Loucy (cell line): ENCODE results near the gene CACNA1S.

Experiments used
- H2AFZ ChIP-seq: fragments of 200-600 bp; sonication (generic); 2 replicates; pipeline ENCODE4 v1.6.0; 2016; ENCODE audit warnings: antibody characterized with exemption, mild to moderate bottlenecking, low read length, moderate library complexity
- H3F3A ChIP-seq: fragments of 200-600 bp; 2 replicates; pipeline ENCODE4 v1.6.0; 2016; ENCODE audit warnings: antibody characterized with exemption, low read depth, mild to moderate bottlenecking
- H3K27me3 ChIP-seq: fragments of 200-600 bp; sonication (generic); 2 replicates; pipeline ENCODE4 v1.6.1; 2014; ENCODE audit warnings: low read length, mild to moderate bottlenecking; ENCODE audit not compliant: insufficient read depth, poor library complexity, severe bottlenecking
- H3K36me3 ChIP-seq: fragments of 200-600 bp; sonication (generic); 2 replicates; pipeline ENCODE4 v1.6.1; 2016; ENCODE audit warnings: low read length; ENCODE audit not compliant: insufficient read depth
- H3K4me1 ChIP-seq: fragments of 200-600 bp; sonication (generic); 2 replicates; pipeline ENCODE4 v1.5.1; 2014; ENCODE audit warnings: low read length, mild to moderate bottlenecking; ENCODE audit not compliant: insufficient read depth, poor library complexity, severe bottlenecking
- H3K4me2 ChIP-seq: fragments of 200-600 bp; sonication (generic); 2 replicates; pipeline ENCODE4 v1.6.0; 2014; ENCODE audit warnings: antibody characterized with exemption, low read length, low read depth, mild to moderate bottlenecking; ENCODE audit not compliant: poor library complexity, severe bottlenecking
- H3K4me3 ChIP-seq: fragments of 200-600 bp; sonication (generic); 2 replicates; pipeline ENCODE4 v1.5.1; 2014; ENCODE audit warnings: low read length, mild to moderate bottlenecking, mixed read lengths; ENCODE audit not compliant: poor library complexity, severe bottlenecking
- H3K79me2 ChIP-seq: fragments of 200-600 bp; sonication (generic); 2 replicates; pipeline ENCODE4 v1.6.1; 2014; ENCODE audit warnings: low read length; ENCODE audit not compliant: insufficient read depth
- H3K9ac ChIP-seq: fragments of 200-600 bp; sonication (generic); 2 replicates; pipeline ENCODE4 v1.6.0; 2014; ENCODE audit warnings: mild to moderate bottlenecking, low read depth, low read length, moderate library complexity; ENCODE audit not compliant: poor library complexity, severe bottlenecking
- H3K9me2 ChIP-seq: fragments of 200-600 bp; sonication (generic); replicated peaks from 2 replicates; pipeline ENCODE4 v1.6.1; 2016; ENCODE audit warnings: low read depth, low read length, mixed read lengths
- H3K9me3 ChIP-seq: fragments of 200-600 bp; sonication (generic); 2 replicates; pipeline ENCODE4 v1.6.1; 2014; ENCODE audit warnings: mild to moderate bottlenecking, antibody characterized with exemption, low read length, low read depth; ENCODE audit not compliant: insufficient read depth
- H4K20me1 ChIP-seq: fragments of 200-600 bp; sonication (generic); 2 replicates; pipeline ENCODE4 v1.6.0; 2014; ENCODE audit warnings: antibody characterized with exemption, low read length, mild to moderate bottlenecking; ENCODE audit not compliant: insufficient read depth, poor library complexity, severe bottlenecking
- EZH2phosphoT487 ChIP-seq: fragments of 200-600 bp; IDR thresholded peaks from 2 replicates; pipeline ENCODE4 v1.6.1; 2018; ENCODE audit warnings: antibody characterized with exemption, mild to moderate bottlenecking, moderate library complexity, borderline replicate concordance
- TF ChIP-seq, protein P1 (sequence below): fragments of 200-600 bp; sonication (generic); conservative IDR thresholded peaks from 2 replicates; pipeline ENCODE4 v1.5.1; 2014; ENCODE audit warnings: mild to moderate bottlenecking, antibody characterized with exemption, low read length

Gene CACNA1S

DNA sequence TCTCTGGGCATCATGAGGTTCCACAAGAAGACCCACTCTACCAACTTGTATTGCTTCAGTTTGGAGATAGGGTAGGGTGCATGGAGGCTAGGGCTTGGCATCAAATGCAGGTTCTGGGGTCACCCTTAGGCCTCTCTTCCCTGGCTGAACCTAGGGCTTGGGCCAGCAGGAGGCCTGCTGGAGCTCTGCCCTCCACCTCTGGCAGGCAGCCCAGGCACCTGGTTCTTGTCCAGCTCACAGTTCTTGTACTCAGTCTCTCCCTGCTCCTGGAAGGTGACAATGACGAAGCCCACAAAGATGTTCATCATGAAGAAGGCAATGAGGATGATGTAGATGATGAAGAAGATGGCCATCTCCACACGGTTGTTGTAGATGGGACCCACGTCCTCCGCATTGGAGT is 51.2 kb downstream of the CACNA1S start:
- H3K36me3 ChIP-seq = no peaks in the 10 kb centered on the region
- H4K20me1 ChIP-seq = no peaks in the 10 kb centered on the region
- H3K4me3 ChIP-seq = no peak overlapping the region
- no peaks in the 10 kb centered on the region for H3K79me2 ChIP-seq
- H3K4me2 ChIP-seq = no peak overlapping the region
- TF ChIP-seq EZH2phosphoT487 = no peak
- TF ChIP-seq, protein P1, sequence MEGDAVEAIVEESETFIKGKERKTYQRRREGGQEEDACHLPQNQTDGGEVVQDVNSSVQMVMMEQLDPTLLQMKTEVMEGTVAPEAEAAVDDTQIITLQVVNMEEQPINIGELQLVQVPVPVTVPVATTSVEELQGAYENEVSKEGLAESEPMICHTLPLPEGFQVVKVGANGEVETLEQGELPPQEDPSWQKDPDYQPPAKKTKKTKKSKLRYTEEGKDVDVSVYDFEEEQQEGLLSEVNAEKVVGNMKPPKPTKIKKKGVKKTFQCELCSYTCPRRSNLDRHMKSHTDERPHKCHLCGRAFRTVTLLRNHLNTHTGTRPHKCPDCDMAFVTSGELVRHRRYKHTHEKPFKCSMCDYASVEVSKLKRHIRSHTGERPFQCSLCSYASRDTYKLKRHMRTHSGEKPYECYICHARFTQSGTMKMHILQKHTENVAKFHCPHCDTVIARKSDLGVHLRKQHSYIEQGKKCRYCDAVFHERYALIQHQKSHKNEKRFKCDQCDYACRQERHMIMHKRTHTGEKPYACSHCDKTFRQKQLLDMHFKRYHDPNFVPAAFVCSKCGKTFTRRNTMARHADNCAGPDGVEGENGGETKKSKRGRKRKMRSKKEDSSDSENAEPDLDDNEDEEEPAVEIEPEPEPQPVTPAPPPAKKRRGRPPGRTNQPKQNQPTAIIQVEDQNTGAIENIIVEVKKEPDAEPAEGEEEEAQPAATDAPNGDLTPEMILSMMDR = no peak
- H3K27me3 ChIP-seq = no peaks in the 10 kb centered on the region
- no peaks in the 10 kb centered on the region for H3K4me1 ChIP-seq
- H3K9me3 ChIP-seq = no peaks in the 10 kb centered on the region
- H3K9me2 ChIP-seq = no peaks in the 10 kb centered on the region
- H3F3A ChIP-seq = no peaks in the 10 kb centered on the region
- H3K9ac ChIP-seq = no peak overlapping the region
- H2AFZ ChIP-seq = no peak overlapping the region

DNA sequence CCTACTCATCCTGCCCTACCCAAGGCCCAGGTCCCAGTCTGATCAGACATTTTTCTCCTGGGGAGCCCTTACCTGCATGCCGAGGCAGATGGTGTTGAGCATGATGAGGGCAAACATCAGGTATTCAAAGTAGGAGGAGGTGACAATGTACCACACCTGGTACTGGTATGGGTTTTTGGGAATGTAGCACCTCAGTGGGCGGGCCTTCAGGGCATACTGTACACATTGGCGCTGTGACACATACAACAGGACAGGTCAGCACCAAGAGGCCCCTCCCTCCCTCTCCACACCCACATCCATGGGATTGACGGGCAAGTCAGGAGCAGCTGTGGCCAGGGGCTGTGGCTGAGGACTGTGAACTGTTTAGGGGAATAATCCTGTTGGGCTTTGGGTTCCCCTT is 51.6 kb downstream of the CACNA1S start:
- H3K4me2 ChIP-seq = no peak overlapping the region

DNA sequence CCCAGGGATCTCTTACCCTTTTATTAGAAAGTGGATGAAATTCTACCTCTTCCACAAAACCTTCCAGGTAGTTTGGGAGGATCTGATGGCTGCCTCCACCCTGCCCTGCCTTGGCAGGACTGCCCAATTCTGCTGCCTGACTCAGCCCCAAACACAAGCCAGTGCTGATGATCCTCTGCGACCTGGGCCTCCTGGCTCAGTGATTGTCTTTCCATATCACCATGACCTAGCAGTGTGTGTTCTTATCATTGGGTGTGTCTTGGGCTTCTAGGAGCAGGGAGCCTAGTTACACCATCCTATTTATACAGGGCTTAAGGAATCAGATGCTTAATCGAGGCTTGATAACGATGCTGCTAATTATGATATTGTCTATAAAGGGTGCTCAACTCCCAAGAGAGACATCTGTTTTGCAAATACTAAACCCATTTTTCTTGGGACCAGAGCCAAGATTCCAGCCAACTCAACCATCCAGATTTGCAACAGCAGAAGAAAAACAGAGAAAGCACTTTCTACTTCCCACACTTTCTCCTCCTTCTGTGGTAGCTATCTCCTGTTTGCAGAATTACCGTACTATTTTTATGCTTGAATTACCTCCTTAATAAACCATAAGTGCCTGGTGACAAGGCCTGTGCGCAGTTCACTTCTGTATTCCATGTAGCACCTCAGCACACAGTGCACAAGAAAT is 52.2 kb downstream of the CACNA1S start:
- Histone ChIP-seq H3K79me2 (no peaks in the 10 kb centered on the region), H3K27me3 (no peaks in the 10 kb centered on the region), H3K9me2 (no peaks in the 10 kb centered on the region), H3K4me1 (no peaks in the 10 kb centered on the region), H3K36me3 (no peaks in the 10 kb centered on the region), H4K20me1 (no peaks in the 10 kb centered on the region), H3F3A (no peaks in the 10 kb centered on the region), H3K4me2 (no peak overlapping the region), H2AFZ (no peak overlapping the region), H3K4me3 (no peak overlapping the region), H3K9me3 (no peaks in the 10 kb centered on the region), H3K9ac (no peak overlapping the region)
- TF ChIP-seq, protein P1 = no peak
- no peak for TF ChIP-seq EZH2phosphoT487

More for the DNA sequence above, 51.6 kb downstream of the CACNA1S start:
- H3K79me2 ChIP-seq = no peaks in the 10 kb centered on the region
- H4K20me1 ChIP-seq = no peaks in the 10 kb centered on the region
- H2AFZ ChIP-seq = no peak overlapping the region
- H3K9me3 ChIP-seq = no peaks in the 10 kb centered on the region
- no peaks in the 10 kb centered on the region for H3K36me3 ChIP-seq
- H3F3A ChIP-seq = no peaks in the 10 kb centered on the region
- H3K27me3 ChIP-seq = no peaks in the 10 kb centered on the region
- H3K9ac ChIP-seq = no peak overlapping the region
- H3K4me1 ChIP-seq = no peaks in the 10 kb centered on the region
- TF ChIP-seq, protein P1 = no peak
- no peak for TF ChIP-seq EZH2phosphoT487
- H3K4me3 ChIP-seq = no peak overlapping the region
- H3K9me2 ChIP-seq = no peaks in the 10 kb centered on the region
